ENCODE results near the gene ARL8A. TPM values are rescaled to one million over a fixed set of nuclear protein-coding genes. Genes with fewer than 3 reads are reported as not detected.

The ARL8A gene
- total RNA-seq, 1 experiment from 2014 or later: 45.6 TPM

- Histone ChIP-seq H3K4me1 (ENCODE audit: control insufficient read depth in 1 of 2, insufficient read depth in 2 of 2, low read length in 2 of 2) (peaks cover 10% of the 10 kb centered on the region in 2 experiments; a peak in 3 of 4 replicates), H3K4me3 (replicated peaks in 1 of 2; ENCODE audit: low read depth in 1 of 2, low read length in 2 of 2) (no peak overlapping the region), H2AFZ (ENCODE audit: low read depth, low read length, poor library complexity, severe bottlenecking) (no peak overlapping the region), H4K20me1 (ENCODE audit: insufficient read depth) (no peaks in the 10 kb centered on the region), H3K27ac (ENCODE audit: low read depth, low read length) (no peak overlapping the region), H3K36me3 (ENCODE audit: control insufficient read depth in 1 of 2, insufficient read depth in 2 of 2, low read length in 2 of 2) (no peaks in the 10 kb centered on the region), H3K9ac (ENCODE audit: low read length) (no peak overlapping the region), H3K9me3 (ENCODE audit: control insufficient read depth in 1 of 2, insufficient read depth in 1 of 2, low read depth in 1 of 2, low read length in 2 of 2) (no peaks in the 10 kb centered on the region), H3K9me2 (ENCODE audit: insufficient read depth) (no peaks in the 10 kb centered on the region), H3K27me3 (ENCODE audit: insufficient read depth, low read length) (no peaks in the 10 kb centered on the region), H3K4me2 (ENCODE audit: low read length) (no peak overlapping the region), H3K79me2 (ENCODE audit: insufficient read depth, low read length) (no peaks in the 10 kb centered on the region)
- intact Hi-C loops (cut with micrococcal nuclease): no loop called here
- BruUV-seq (replicated peaks): no TSS peak
- ChIA-PET POLR2A (no interaction called here), RAD21 (ENCODE audit: low non-redundant PET in 1 of 2, low total read pairs in 2 of 2, uncharacterized antibody in 2 of 2, unreplicated experiment in 2 of 2) (no interaction called here), CTCF (interaction anchor here (2.8 kb wide), 1 partner anchor 10 kb away, joined by 9 read pairs; no protein-coding TSS in a partner anchor)
- DNase-seq (ENCODE audit: low read depth, low spot score): no peak
- no peak for TF ChIP-seq CBX3 (IDR thresholded peaks at IDR 0.05; ENCODE audit: low read depth)
- TF ChIP-seq MAX (IDR thresholded peaks at IDR 0.05): no peak
- ATAC-seq: no peak
Observed at GRCh38 chr1:202164271-202165037, 19.9 kb upstream of the ARL8A start.

GRCh38 chr1:202163281-202164270 lies 19.0 kb upstream of the ARL8A start:
- H3K79me2 ChIP-seq (ENCODE audit: insufficient read depth, low read length): no peaks in the 10 kb centered on the region
- peaks cover 10% of the 10 kb centered on the region in 2 experiments; a peak in 3 of 4 replicates for H3K4me1 ChIP-seq (ENCODE audit: control insufficient read depth in 1 of 2, insufficient read depth in 2 of 2, low read length in 2 of 2)
- DNase-seq (ENCODE audit: low read depth, low spot score) (no peak), ATAC-seq (no peak)
- H3K4me2 ChIP-seq (ENCODE audit: low read length): no peak overlapping the region
- no peaks in the 10 kb centered on the region for H4K20me1 ChIP-seq (ENCODE audit: insufficient read depth)
- ChIA-PET CTCF (interaction anchor here (2.8 kb wide), 1 partner anchor 9 kb away, joined by 9 read pairs; no protein-coding TSS in a partner anchor), POLR2A (no interaction called here), RAD21 (ENCODE audit: low non-redundant PET in 1 of 2, low total read pairs in 2 of 2, uncharacterized antibody in 2 of 2, unreplicated experiment in 2 of 2) (no interaction called here)
- no peak overlapping the region for H3K9ac ChIP-seq (ENCODE audit: low read length)
- no peak overlapping the region for H3K27ac ChIP-seq (ENCODE audit: low read depth, low read length)
- H3K9me3 ChIP-seq (ENCODE audit: control insufficient read depth in 1 of 2, insufficient read depth in 1 of 2, low read depth in 1 of 2, low read length in 2 of 2): no peaks in the 10 kb centered on the region
- TF ChIP-seq ATF3 (IDR thresholded peaks at IDR 0.05) (no peak), EZH2phosphoT487 (IDR thresholded peaks at IDR 0.05; ENCODE audit: borderline replicate concordance) (no peak), TCF7L2 (IDR thresholded peaks at IDR 0.05; ENCODE audit: borderline replicate concordance, extremely low read depth, insufficient read depth, insufficient read length) (no peak), ZFX (IDR thresholded peaks at IDR 0.05) (no peak), CBX3 (IDR thresholded peaks at IDR 0.05; ENCODE audit: low read depth) (no peak), POLR2A (IDR thresholded peaks at IDR 0.05; ENCODE audit: borderline replicate concordance, extremely low read depth, insufficient read depth, insufficient read length) (no peak), POLR2AphosphoS5 (IDR thresholded peaks at IDR 0.05; ENCODE audit: low read depth, low read length) (no peak), SRF (IDR thresholded peaks at IDR 0.05; ENCODE audit: low read depth) (no peak), FOSL1 (IDR thresholded peaks at IDR 0.05; ENCODE audit: low read depth) (no peak), EZH2 (IDR thresholded peaks at IDR 0.05) (no peak), SP1 (IDR thresholded peaks at IDR 0.05; ENCODE audit: low read depth) (no peak), ELF1 (IDR thresholded peaks at IDR 0.05; ENCODE audit: borderline replicate concordance, low read depth) (no peak), RAD21 (IDR thresholded peaks at IDR 0.05; ENCODE audit: low read depth) (no peak)
- intact Hi-C loops (cut with micrococcal nuclease): no loop called here
- H2AFZ ChIP-seq (ENCODE audit: low read depth, low read length, poor library complexity, severe bottlenecking): no peak overlapping the region
- no peaks in the 10 kb centered on the region for H3K9me2 ChIP-seq (ENCODE audit: insufficient read depth)
- no peaks in the 10 kb centered on the region for H3K27me3 ChIP-seq (ENCODE audit: insufficient read depth, low read length)
- no peaks in the 10 kb centered on the region for H3K36me3 ChIP-seq (ENCODE audit: control insufficient read depth in 1 of 2, insufficient read depth in 2 of 2, low read length in 2 of 2)
- H3K4me3 ChIP-seq (replicated peaks in 1 of 2; ENCODE audit: low read depth in 1 of 2, low read length in 2 of 2): no peak overlapping the region
- no TSS peak for BruUV-seq (replicated peaks)
